Germinal center (tissue), 1 donor: ENCODE data around the gene SDCBP2.

Source experiments
- DNase-seq: peaks from one replicate; pipeline ENCODE4 v3.0.0; 2012; ENCODE audit warnings: mixed read lengths, low spot score

Gene SDCBP2

GRCh38 chr20:1295276-1295930 lies 33.5 kb downstream of the SDCBP2 start:
- DNase-seq: no peak

DNA sequence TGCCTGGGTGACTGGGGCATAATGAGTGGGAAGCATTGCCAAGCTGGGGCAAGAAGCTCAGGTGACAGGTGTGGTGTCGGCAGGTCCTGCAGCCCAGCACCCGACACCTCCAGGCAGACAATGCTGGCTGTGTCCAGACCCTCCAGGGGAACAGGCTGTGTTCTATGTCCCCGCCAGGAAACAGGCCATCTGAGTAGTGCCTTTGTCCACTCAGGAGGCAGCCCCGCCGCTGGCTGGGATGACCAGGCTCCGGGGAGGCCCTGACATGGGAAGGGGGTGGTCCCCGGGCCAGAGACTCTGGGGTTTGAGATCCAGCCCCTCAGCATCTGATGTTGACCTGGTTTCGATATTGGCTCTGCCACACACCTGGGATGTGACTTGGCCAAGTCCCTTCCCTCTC lies 34.4 kb downstream of the SDCBP2 start:
- DNase-seq: no peak

GRCh38 chr20:1293641-1294379 lies 35.1 kb downstream of the SDCBP2 start:
- DNase-seq: no peak

DNA sequence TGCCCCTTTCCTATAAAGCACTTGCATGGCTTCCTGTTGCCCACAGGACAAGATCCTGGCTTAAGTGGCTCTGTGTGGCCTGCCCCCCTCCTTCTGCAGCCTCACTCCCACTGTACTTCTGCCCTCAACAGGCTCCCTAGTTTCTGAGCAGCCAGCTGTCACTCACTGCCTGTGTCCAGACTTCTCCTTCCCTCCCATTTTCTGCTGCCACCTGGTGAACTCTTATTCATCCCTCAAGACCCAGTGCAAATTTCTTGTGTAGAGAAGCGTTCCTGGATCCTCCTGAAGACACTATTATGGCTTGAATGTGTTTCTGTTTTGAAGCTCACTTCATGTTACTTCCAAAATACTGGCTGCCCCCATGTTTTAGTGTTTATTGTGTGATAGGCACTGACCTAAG lies 36.3 kb downstream of the SDCBP2 start:
- DNase-seq: no peak

DNA sequence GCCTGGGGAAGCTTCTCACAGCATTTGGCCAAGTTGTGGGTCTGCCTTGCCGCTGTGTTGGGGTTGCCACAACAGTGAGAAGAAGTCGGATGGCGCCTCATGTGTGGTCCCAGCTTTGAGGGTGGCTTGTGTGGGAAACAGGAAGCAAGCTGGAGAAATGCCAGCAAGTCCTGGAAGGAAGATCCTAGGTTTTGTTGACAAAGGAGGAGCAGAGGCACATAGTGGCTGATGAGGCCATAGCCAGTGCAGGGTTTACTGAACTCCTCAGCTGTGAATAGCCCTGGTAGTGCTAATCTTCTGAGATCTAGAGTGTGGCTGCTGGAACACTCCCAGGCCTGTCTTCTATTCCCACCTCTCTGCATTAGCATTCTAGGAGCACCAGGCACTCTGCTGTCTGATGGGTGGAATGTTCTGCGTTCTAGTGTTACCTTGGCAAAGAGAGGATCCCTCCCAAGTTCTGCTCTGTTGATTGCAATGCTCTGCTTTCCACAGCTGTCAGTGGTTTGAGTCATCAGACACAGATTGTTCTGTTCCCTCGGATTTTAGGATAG lies 37.7 kb downstream of the SDCBP2 start:
- no peak for DNase-seq

DNA sequence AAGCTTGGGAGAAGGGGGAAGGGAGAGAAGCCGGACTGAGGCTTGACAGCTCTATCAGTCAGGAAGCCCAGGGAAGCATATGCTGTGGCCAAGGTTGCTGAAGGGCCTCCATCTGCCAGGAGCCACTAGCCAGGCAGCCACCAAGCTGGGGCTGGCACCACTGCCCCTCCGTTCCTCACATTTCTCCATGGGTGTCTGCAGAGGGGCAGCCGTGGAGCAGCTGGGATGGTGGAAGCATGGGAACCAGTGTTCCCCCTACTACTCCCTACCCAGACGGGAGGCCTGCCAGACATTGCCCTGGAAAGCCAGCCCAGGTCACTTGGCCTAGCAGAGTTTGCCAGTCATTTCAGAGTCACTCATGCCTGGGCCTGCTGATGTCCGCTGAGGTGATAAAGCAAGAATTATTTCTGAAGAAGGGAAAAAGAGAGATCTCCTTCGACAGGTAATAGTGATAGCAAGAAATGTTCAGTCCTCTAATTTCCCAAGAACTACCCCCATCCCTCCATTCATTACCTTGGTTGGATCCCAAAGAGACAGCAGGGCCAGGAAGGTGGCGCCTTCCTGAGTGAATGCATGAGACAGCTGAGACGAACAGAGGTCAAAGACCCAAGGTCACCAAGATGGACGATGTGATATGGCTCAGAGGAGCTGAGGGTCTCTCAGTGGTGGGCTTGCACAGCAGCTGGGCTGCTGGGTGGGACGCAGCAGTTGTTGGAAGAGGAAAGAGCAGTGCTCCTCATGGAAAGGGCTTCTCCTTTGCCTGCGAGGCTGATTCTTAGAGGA lies 41.0 kb downstream of the SDCBP2 start:
- DNase-seq: no peak

- no peak for DNase-seq
These were observed 41.6 kb downstream of the SDCBP2 start for GRCh38 chr20:1287306-1287705.

GRCh38 chr20:1286267-1287024 lies 42.5 kb downstream of the SDCBP2 start:
- no peak for DNase-seq

- DNase-seq: no peak
These were observed 45.1 kb downstream of the SDCBP2 start for GRCh38 chr20:1283522-1284510.

DNA sequence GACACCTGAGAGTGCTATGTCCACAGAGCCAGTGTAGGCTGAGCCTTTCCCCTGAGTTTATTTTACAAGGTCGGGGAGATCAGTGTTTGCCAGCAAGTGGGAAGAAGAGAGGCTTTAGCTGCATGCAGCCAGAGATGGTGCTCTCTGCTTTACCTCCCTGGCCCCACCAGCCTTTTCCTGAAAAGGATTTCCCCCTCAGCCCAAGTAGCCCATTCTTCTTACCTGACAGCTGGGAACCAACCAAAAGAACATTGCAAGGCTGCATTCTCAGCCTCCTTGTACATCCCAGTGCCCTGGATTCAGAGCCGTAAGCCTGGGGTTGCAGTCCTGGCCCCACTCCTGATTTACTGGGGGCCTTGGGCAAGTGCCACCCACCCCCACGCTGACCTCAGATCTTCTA lies 46.0 kb downstream of the SDCBP2 start:
- DNase-seq: no peak

GRCh38 chr20:1281279-1282057 lies 47.5 kb downstream of the SDCBP2 start:
- DNase-seq: no peak

DNA sequence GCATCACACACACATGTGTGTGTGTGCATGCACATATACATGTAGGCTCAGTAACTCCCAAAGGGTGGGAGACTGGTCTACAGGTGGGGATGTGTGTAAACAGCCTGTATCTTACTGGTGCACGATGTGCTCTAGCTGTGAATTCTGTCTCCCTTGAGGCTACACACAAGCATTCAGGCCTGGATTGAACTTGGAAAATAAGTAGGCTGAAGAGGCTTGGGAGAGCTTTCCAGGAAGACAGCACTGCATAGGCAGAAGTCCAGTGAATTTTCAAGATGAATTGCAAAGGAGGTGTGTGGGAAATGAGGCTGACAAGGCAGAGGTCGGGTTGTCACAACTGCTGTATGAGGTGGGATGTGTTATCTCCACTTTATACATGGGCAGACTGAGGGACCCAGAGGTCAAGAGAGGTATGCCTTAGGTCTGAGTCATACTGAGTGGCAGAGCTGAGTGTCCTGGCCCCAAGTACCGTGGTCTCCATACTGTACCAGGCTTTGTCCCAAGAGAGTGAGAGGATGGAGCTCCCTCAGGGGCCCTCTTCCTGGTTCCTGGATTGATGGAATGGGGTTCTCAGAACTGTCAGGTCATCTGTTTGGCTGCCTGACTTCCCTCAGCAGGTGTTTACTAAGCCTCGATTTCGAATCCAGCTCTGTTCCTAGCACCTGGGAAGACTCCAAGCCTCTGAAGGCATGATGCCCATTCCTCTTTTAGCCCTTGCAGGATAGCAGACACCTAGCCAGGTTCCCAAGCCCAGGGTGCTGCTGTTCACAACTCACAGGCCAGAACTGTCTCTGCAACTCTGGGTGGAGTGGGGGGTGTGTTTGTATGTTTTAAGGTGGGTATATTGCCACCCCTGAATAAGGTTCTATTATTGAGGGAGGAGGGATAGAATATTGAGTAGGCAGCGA lies 48.5 kb downstream of the SDCBP2 start:
- no peak for DNase-seq

GRCh38 chr20:1278993-1279392 lies 49.9 kb downstream of the SDCBP2 start:
- no peak for DNase-seq

DNA sequence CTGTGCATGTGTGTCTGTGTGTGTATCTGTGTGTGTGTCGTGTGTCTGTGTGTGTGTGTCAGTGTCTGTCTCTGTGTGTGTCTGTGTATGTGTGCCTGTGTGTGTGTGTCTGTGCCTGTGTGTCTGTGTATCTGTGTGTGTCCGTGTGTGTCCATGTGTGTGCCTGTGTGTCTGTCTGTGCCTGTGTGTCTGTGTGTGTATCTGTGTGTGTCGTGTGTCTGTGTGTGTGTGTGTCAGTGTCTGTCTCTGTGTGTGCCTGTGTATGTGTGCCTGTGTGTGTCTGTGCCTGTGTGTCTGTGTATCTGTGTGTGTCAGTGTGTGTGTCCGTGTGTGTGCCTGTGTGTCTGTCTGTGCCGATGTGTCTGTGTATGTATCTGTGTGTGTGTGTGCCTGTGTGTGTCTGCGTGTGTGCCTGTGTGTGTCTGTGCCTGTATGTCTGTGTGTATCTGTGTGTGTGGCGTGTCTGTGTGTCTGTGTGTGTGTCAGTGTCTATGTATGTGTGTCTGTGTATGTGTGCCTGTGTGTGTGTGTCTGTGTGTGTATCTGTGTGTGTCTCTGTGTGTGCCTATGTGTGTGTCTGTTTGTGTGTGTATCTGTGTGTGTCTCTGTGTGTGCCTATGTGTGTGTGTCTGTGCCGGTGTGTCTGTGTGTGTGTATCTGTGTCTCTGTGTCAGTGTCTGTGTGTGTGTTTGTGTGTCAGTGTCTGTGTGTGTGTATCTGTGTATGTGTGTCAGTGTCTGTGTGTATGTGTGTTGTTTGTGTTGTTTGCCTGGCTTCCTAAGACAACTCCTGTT lies 51.2 kb downstream of the SDCBP2 start:
- DNase-seq: no peak

GRCh38 chr20:1275919-1276318 lies 53.0 kb downstream of the SDCBP2 start:
- no peak for DNase-seq

GRCh38 chr20:1274485-1275311 lies 54.2 kb downstream of the SDCBP2 start:
- DNase-seq: no peak

- no peak for DNase-seq
These were observed 55.6 kb downstream of the SDCBP2 start for GRCh38 chr20:1273366-1273765.
